IMR-90 (cell line): ENCODE results near the gene NEO1. TPM values are rescaled to one million over a fixed set of nuclear protein-coding genes. Genes with fewer than 3 reads are reported as not detected.

Source experiments
- ATAC-seq: fragments of 200-7000 bp; cut with Tn5 transposase; 2 replicates; pipeline ENCODE4 v1.9.1; 2020; ENCODE audit warnings: low read depth, mild to moderate bottlenecking, moderate library complexity
- BruUV-seq: library from RNA; stranded (reverse); fragments of 400-500 nt; replicated peaks from 2 replicates; lab custom pipeline; 2021; lab: Mats Ljungman, UMichigan
- CTCF ChIA-PET: fragments of 300-600 bp; formaldehyde crosslinking; extraction: SDS; loops from one replicate; lab custom pipeline; 2021; ENCODE audit warnings: antibody characterized with exemption; lab: Yijun Ruan, JAX
- POLR2A ChIA-PET: fragments of 300-600 bp; sonication (Branson Sonifier 250); formaldehyde crosslinking; loops from one replicate; lab custom pipeline; 2022; ENCODE audit warnings: antibody characterized with exemption; ENCODE audit not compliant: unreplicated experiment; lab: Charles Lee
- DNase-seq: peaks from one replicate; pipeline ENCODE4 v3.0.0; 2013
- H2AFZ ChIP-seq: replicated peaks from 2 replicates; pipeline ENCODE3; 2013; ENCODE audit warnings: low read length, mild to moderate bottlenecking; ENCODE audit not compliant: poor library complexity
- H2AK5ac ChIP-seq: 2 replicates; pipeline ENCODE4 v1.6.1; 2013; ENCODE audit warnings: low read depth, low read length, inconsistent platforms
- H2AK9ac ChIP-seq: replicated peaks from 2 replicates; pipeline ENCODE3; 2013; ENCODE audit warnings: mild to moderate bottlenecking, low read depth, low read length, moderate library complexity; ENCODE audit not compliant: poor library complexity
- H2BK120ac ChIP-seq: 2 replicates; pipeline ENCODE4 v1.6.1; 2013; ENCODE audit warnings: low read depth, low read length, inconsistent platforms
- H2BK15ac ChIP-seq: 3 replicates; pipeline ENCODE4 v1.6.1; 2013; ENCODE audit warnings: low read depth, low read length, inconsistent platforms
- H2BK20ac ChIP-seq: 2 replicates; pipeline ENCODE4 v1.6.1; 2013; ENCODE audit warnings: low read depth, mild to moderate bottlenecking, inconsistent platforms, low read length, moderate library complexity
- H2BK5ac ChIP-seq: 2 replicates; pipeline ENCODE4 v1.6.1; 2013; ENCODE audit warnings: mild to moderate bottlenecking, low read depth, low read length, inconsistent platforms; ENCODE audit not compliant: poor library complexity, severe bottlenecking
- H3K14ac ChIP-seq: replicated peaks from 2 replicates; pipeline ENCODE4 v1.6.1; 2013; ENCODE audit warnings: low read depth, low read length, inconsistent platforms
- H3K18ac ChIP-seq: 2 replicates; pipeline ENCODE4 v1.6.1; 2013; ENCODE audit warnings: low read depth, low read length, control low read depth
- H3K23ac ChIP-seq: 2 replicates; pipeline ENCODE4 v1.6.1; 2013; ENCODE audit warnings: low read depth, low read length, inconsistent platforms
- H3K27ac ChIP-seq: 2 replicates; pipeline ENCODE4 v1.5.1; 2013; ENCODE audit warnings: mild to moderate bottlenecking, control low read depth, low read length; ENCODE audit not compliant: insufficient read depth
- H3K27me3 ChIP-seq: 2 replicates; pipeline ENCODE4 v1.6.1; 2013; ENCODE audit warnings: low read length; ENCODE audit not compliant: control insufficient read depth, insufficient read depth
- H3K36me3 ChIP-seq: 2 replicates; pipeline ENCODE4 v1.6.1; 2013; ENCODE audit warnings: low read length, mixed read lengths; ENCODE audit not compliant: control insufficient read depth, insufficient read depth
- H3K4ac ChIP-seq: 2 replicates; pipeline ENCODE4 v1.6.1; 2013; ENCODE audit warnings: low read depth, low read length, inconsistent platforms
- H3K4me1 ChIP-seq: 2 replicates; pipeline ENCODE4 v1.6.1; 2013; ENCODE audit warnings: low read length, mixed read lengths; ENCODE audit not compliant: control insufficient read depth, insufficient read depth
- H3K4me2 ChIP-seq: 2 replicates; pipeline ENCODE4 v1.6.1; 2013; ENCODE audit warnings: low read depth, mild to moderate bottlenecking, control low read depth, low read length, moderate library complexity
- H3K4me3 ChIP-seq: 2 replicates; pipeline ENCODE4 v1.5.1; 2013; ENCODE audit warnings: low read depth, mild to moderate bottlenecking, control low read depth, low read length, moderate library complexity; ENCODE audit not compliant: insufficient read depth
- H3K56ac ChIP-seq: 2 replicates; pipeline ENCODE4 v1.6.1; 2013; ENCODE audit warnings: low read length, inconsistent platforms; ENCODE audit not compliant: insufficient read depth; ENCODE audit errors: extremely low read depth
- H3K79me1 ChIP-seq, 2 experiments: 2 replicates each; pipeline ENCODE4 v1.6.1; 2013; ENCODE audit warnings: low read length in 2 of 2, inconsistent platforms in 1 of 2, low read depth in 1 of 2
- H3K9ac ChIP-seq: 2 replicates; pipeline ENCODE4 v1.6.1; 2013; ENCODE audit warnings: low read depth, low read length, control low read depth
- H3K9me1 ChIP-seq: 2 replicates; pipeline ENCODE4 v1.6.1; 2013; ENCODE audit warnings: low read length, inconsistent platforms; ENCODE audit not compliant: insufficient read depth
- H3K9me3 ChIP-seq: 2 replicates; pipeline ENCODE4 v1.6.1; 2013; ENCODE audit warnings: low read length; ENCODE audit not compliant: control insufficient read depth, insufficient read depth
- H4K20me1 ChIP-seq: 2 replicates; pipeline ENCODE4 v1.6.1; 2013; ENCODE audit warnings: low read length, inconsistent platforms; ENCODE audit not compliant: insufficient read depth
- H4K5ac ChIP-seq: 2 replicates; pipeline ENCODE4 v1.6.1; 2013; ENCODE audit warnings: mild to moderate bottlenecking, low read depth, low read length, control low read depth
- H4K8ac ChIP-seq, 2 experiments: 2 replicates each; pipeline ENCODE4 v1.6.1; 2013; ENCODE audit warnings: low read depth in 2 of 2, low read length in 2 of 2, control low read depth in 1 of 2, inconsistent platforms in 1 of 2
- H4K91ac ChIP-seq: 2 replicates; pipeline ENCODE4 v1.6.1; 2013; ENCODE audit warnings: low read depth, low read length, inconsistent platforms; ENCODE audit not compliant: insufficient read depth
- BHLHE40 ChIP-seq: fragments of 150-350 bp; IDR thresholded peaks from 2 replicates; pipeline ENCODE4 v1.6.1; 2016; ENCODE audit warnings: mild to moderate bottlenecking, low read depth, low read length
- CEBPB ChIP-seq: IDR thresholded peaks from 2 replicates; pipeline ENCODE4 v1.6.1; 2012; ENCODE audit warnings: low read depth, low read length, improper control_type of control experiment
- CHD1 ChIP-seq: IDR thresholded peaks from 2 replicates; pipeline ENCODE4 v1.6.1; 2012; ENCODE audit warnings: low read depth, low read length, improper control_type of control experiment
- CTCF ChIP-seq: conservative IDR thresholded peaks from 2 replicates; pipeline ENCODE4 v1.5.1; 2012; ENCODE audit warnings: mild to moderate bottlenecking, low read depth, low read length, improper control_type of control experiment
- ELK1 ChIP-seq: fragments of 150-350 bp; IDR thresholded peaks from 2 replicates; pipeline ENCODE4 v1.6.1; 2016; ENCODE audit warnings: low read depth, mild to moderate bottlenecking, low read length, moderate library complexity, borderline replicate concordance
- FOS ChIP-seq: fragments of 150-350 bp; IDR thresholded peaks from 2 replicates; pipeline ENCODE4 v1.6.1; 2016; ENCODE audit warnings: low read depth, low read length
- MAFK ChIP-seq: IDR thresholded peaks from 2 replicates; pipeline ENCODE4 v1.6.1; 2012; ENCODE audit warnings: low read depth, low read length, improper control_type of control experiment
- MAZ ChIP-seq: IDR thresholded peaks from 2 replicates; pipeline ENCODE4 v1.6.1; 2012; ENCODE audit warnings: low read depth, mild to moderate bottlenecking, low read length, improper control_type of control experiment, moderate library complexity, borderline replicate concordance
- MXI1 ChIP-seq: IDR thresholded peaks from 2 replicates; pipeline ENCODE4 v1.6.1; 2012; ENCODE audit warnings: low read depth, mild to moderate bottlenecking, low read length, moderate library complexity, borderline replicate concordance
- NFE2L2 ChIP-seq: fragments of 150-350 bp; IDR thresholded peaks from 2 replicates; pipeline ENCODE4 v1.6.1; 2016; ENCODE audit warnings: low read depth, mild to moderate bottlenecking, low read length
- POLR2A ChIP-seq: IDR thresholded peaks from 2 replicates; pipeline ENCODE4 v1.6.1; 2012; ENCODE audit warnings: mild to moderate bottlenecking, low read depth, low read length
- RAD21 ChIP-seq: IDR thresholded peaks from 2 replicates; pipeline ENCODE4 v1.6.1; 2012; ENCODE audit warnings: low read length, improper control_type of control experiment
- RCOR1 ChIP-seq: IDR thresholded peaks from 2 replicates; pipeline ENCODE4 v1.6.1; 2012; ENCODE audit warnings: mild to moderate bottlenecking, low read length, improper control_type of control experiment; ENCODE audit not compliant: insufficient replicate concordance
- RFX5 ChIP-seq: IDR thresholded peaks from 2 replicates; pipeline ENCODE4 v1.8.0; 2012; ENCODE audit warnings: low read depth, mild to moderate bottlenecking, low read length, moderate library complexity
- SMC3 ChIP-seq: fragments of 150-350 bp; IDR thresholded peaks from 2 replicates; pipeline ENCODE4 v1.6.1; 2016; ENCODE audit warnings: low read depth, mild to moderate bottlenecking, antibody characterized with exemption, low read length, moderate library complexity
- USF2 ChIP-seq: fragments of 150-350 bp; IDR thresholded peaks from 2 replicates; pipeline ENCODE4 v1.6.1; 2017; ENCODE audit warnings: mild to moderate bottlenecking, antibody characterized with exemption, low read length, low read depth
- WGBS, 2 experiments: methylation state at CpG; one replicate each; pipeline versions ENCODE4 v1.1.5 to v1.1.7; 2013; ENCODE audit warnings: missing lambda C conversion rate in 2 of 2; ENCODE audit not compliant: insufficient read length in 1 of 2; ENCODE audit errors: extremely low coverage in 2 of 2; 5-methylcytosine and 5-hydroxymethylcytosine counted together
- dilution Hi-C: fragments of 300-500 bp; cut with HindIII; formaldehyde crosslinking; loops from one replicate; pipeline ENCODE4 v1.14.3; 2018; ENCODE audit warnings: low sequenced_read_pairs; ENCODE audit not compliant: unreplicated experiment
- in situ Hi-C: fragments of 300-500 bp; cut with MboI; formaldehyde crosslinking; loops from 3 replicates; pipeline ENCODE4 v1.14.3; 2019; ENCODE audit warnings: low sequenced_read_pairs, inconsistent platforms, mixed read lengths
- intact Hi-C: fragments of 100-400 bp; cut with micrococcal nuclease; formaldehyde crosslinking; loops from 2 replicates; pipeline ENCODE4 v1.10.0; 2022
- polyA plus RNA-seq, 3 experiments: library from polyadenylated mRNA; depleted of rRNA; stranded (reverse); fragments of >200 nt; gene quantifications; 2 replicates each; pipeline ENCODE4 v1.2.3, GENCODE V29; 2012; ENCODE audit warnings: low replicate concordance in 1 of 3
- total RNA-seq: library from RNA; depleted of rRNA; stranded (reverse); fragments of >200 nt; gene quantifications from 2 replicates; pipeline ENCODE4 v1.2.3, GENCODE V29; 2012

NEO1 gene
- total and polyA plus RNA-seq, 2 of the 4 experiments (the other 2 are of a cell fraction): 16.3 to 18.5 TPM

GRCh38 chr15:73340502-73341192 lies 288.4 kb downstream of the NEO1 start:
- CTCF ChIA-PET: no interaction called here
- no peak overlapping the region for H3K4ac ChIP-seq
- 78% methylated on average over 4 of the region's 9 CpGs; no CpG with 5 or more reads in 1 of the 2 experiments for WGBS, 2 experiments
- dilution Hi-C loops (no loop called here), intact Hi-C loops (no loop called here), in situ Hi-C loops (no loop called here)
- no peak overlapping the region for H3K14ac ChIP-seq
- no peaks in the 10 kb centered on the region for H3K9me1 ChIP-seq
- H4K5ac ChIP-seq: no peak overlapping the region
- no peak overlapping the region for H3K56ac ChIP-seq
- H3K36me3 ChIP-seq: no peaks in the 10 kb centered on the region
- no peak overlapping the region for H3K23ac ChIP-seq
- DNase-seq (no peak), ATAC-seq (no peak)
- H2AK9ac ChIP-seq: no peak overlapping the region
- no peak overlapping the region for H2BK20ac ChIP-seq
- TF ChIP-seq SMC3: no peak
- no peak for TF ChIP-seq RAD21
- TF ChIP-seq MAZ: no peak
- no peak for TF ChIP-seq CHD1
- TF ChIP-seq RFX5: no peak
- no peak for TF ChIP-seq POLR2A
- TF ChIP-seq ELK1: no peak
- no peak for TF ChIP-seq BHLHE40
- no peak for TF ChIP-seq RCOR1
- no peak for TF ChIP-seq MAFK
- no peak for TF ChIP-seq NFE2L2
- TF ChIP-seq USF2: no peak
- TF ChIP-seq FOS: no peak
- TF ChIP-seq MXI1: no peak
- no peak for TF ChIP-seq CTCF
- TF ChIP-seq CEBPB: no peak
- no peak overlapping the region for H2AFZ ChIP-seq
- H3K79me1 ChIP-seq: no peaks in the 10 kb centered on the region
- H4K20me1 ChIP-seq: no peaks in the 10 kb centered on the region; the same call in 1 of the 2 replicates
- no TSS peak for BruUV-seq
- no peak overlapping the region for H2BK120ac ChIP-seq
- H4K91ac ChIP-seq: no peak overlapping the region
- no peak overlapping the region for H3K18ac ChIP-seq
- H3K27me3 ChIP-seq: peaks cover 36% of the 10 kb centered on the region
- H3K4me2 ChIP-seq: no peak overlapping the region
- no peak overlapping the region for H2BK5ac ChIP-seq
- POLR2A ChIA-PET: no interaction called here
- no peak overlapping the region for H3K9ac ChIP-seq
- no peak overlapping the region for H2BK15ac ChIP-seq
- H3K4me1 ChIP-seq: no peaks in the 10 kb centered on the region
- H3K9me3 ChIP-seq: peaks cover 3% of the 10 kb centered on the region
- H3K27ac ChIP-seq: no peak overlapping the region
- no peak overlapping the region for H2AK5ac ChIP-seq
- H4K8ac ChIP-seq: no peak overlapping the region
- H3K4me3 ChIP-seq: no peak overlapping the region
